GM19025 (cell line): ENCODE measurements around the gene MRPS6.

Experiments
- ATAC-seq: cut with Tn5 transposase; IDR thresholded peaks from one replicate; pipeline ENCODE4 v1.9.1; 2021; ENCODE audit warnings: mild to moderate bottlenecking, low read depth, moderate library complexity; ENCODE audit not compliant: unreplicated experiment

The MRPS6 gene

GRCh38 chr21:34129901-34130715 lies 56.7 kb downstream of the MRPS6 start:
- ATAC-seq, result no peak

GRCh38 chr21:34130716-34130985 lies 57.3 kb downstream of the MRPS6 start:
- ATAC-seq, result no peak

GRCh38 chr21:34131586-34131985 lies 58.2 kb downstream of the MRPS6 start:
- no peak for ATAC-seq

- ATAC-seq, result no peak
Observed at GRCh38 chr21:34132202-34132601, 58.8 kb downstream of the MRPS6 start.

- ATAC-seq, result no peak
Observed at GRCh38 chr21:34132926-34133325, 59.5 kb downstream of the MRPS6 start.

- ATAC-seq, result no peak
Observed at GRCh38 chr21:34133392-34133791, 60.0 kb downstream of the MRPS6 start.

GRCh38 chr21:34133802-34134201 lies 60.4 kb downstream of the MRPS6 start:
- ATAC-seq, result no peak

GRCh38 chr21:34135330-34135729 lies 62.0 kb downstream of the MRPS6 start:
- no peak for ATAC-seq

GRCh38 chr21:34141373-34141772 lies 68.0 kb downstream of the MRPS6 start:
- ATAC-seq, result no peak

GRCh38 chr21:34143685-34144182 lies 70.4 kb downstream of the MRPS6 start:
- ATAC-seq, result no peak

- ATAC-seq, result no peak
Observed at GRCh38 chr21:34144224-34144623, 70.8 kb downstream of the MRPS6 start.

- no peak for ATAC-seq
Observed at GRCh38 chr21:34147792-34148418, 74.5 kb downstream of the MRPS6 start.

GRCh38 chr21:34148419-34148804 lies 75.0 kb downstream of the MRPS6 start:
- ATAC-seq, result no peak

- ATAC-seq, result no peak
Observed at GRCh38 chr21:34148826-34149558, 75.6 kb downstream of the MRPS6 start.

- no peak for ATAC-seq
Observed at GRCh38 chr21:34152500-34152899, 79.1 kb downstream of the MRPS6 start.

- ATAC-seq, result no peak
Observed at GRCh38 chr21:34154878-34155277, 81.5 kb downstream of the MRPS6 start.

GRCh38 chr21:34156957-34157356 lies 83.6 kb downstream of the MRPS6 start:
- ATAC-seq, result no peak

GRCh38 chr21:34157521-34157920 lies 84.1 kb downstream of the MRPS6 start:
- no peak for ATAC-seq

- ATAC-seq, result no peak
Observed at GRCh38 chr21:34158866-34159835, 85.8 kb downstream of the MRPS6 start.

GRCh38 chr21:34166468-34166867 lies 93.1 kb downstream of the MRPS6 start:
- no peak for ATAC-seq
